ENCODE data around the gene TSEN34. TPM values are rescaled to one million over a fixed set of nuclear protein-coding genes. Genes with fewer than 3 reads are reported as not detected.
"Not testable (repeated sequence)": the region's sequence is repeated elsewhere in the genome, so short reads cannot be mapped to it uniquely, and the experiment has no call there.

The TSEN34 gene
- total RNA-seq, 1 experiment from 2014 or later, result 167 TPM

DNA sequence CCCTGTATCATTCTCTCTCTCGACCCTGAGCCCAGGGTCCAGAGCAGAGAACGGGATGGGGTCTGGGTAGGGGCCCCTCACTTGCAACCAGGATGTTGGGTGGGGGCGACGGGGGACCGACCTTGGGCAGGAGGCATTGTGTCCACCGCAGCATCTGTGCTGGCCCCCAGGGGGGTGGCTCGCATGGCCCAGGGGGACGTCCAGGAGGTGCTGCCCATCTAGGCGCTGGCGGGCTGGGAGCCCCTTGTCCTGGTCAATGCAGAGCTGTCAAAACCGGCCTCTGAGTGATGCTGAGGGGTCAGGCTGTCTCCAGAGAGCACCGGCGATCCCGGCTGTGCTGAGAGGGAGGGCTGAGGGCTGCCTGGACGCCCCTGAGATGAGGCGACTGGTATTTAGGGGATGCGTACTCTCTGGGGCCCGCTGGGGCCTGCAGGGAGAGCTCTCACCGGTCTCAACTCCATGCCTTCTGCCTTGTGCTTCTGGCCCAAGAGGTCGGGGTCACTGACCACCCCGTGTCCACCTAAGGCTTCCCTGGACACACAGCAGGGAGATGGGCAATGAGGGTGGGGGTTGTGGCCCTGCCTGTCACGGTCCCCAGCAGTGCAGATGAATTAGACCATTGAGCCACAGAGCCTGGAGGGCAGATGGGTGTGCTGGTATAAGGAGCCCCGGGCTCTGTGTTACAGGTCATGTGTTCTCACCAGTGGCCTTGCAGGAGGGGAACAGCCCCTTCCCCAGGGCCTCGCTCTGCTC lies 18.1 kb downstream of the TSEN34 start:
- no peak for DNase-seq (ENCODE audit: low spot score)

DNA sequence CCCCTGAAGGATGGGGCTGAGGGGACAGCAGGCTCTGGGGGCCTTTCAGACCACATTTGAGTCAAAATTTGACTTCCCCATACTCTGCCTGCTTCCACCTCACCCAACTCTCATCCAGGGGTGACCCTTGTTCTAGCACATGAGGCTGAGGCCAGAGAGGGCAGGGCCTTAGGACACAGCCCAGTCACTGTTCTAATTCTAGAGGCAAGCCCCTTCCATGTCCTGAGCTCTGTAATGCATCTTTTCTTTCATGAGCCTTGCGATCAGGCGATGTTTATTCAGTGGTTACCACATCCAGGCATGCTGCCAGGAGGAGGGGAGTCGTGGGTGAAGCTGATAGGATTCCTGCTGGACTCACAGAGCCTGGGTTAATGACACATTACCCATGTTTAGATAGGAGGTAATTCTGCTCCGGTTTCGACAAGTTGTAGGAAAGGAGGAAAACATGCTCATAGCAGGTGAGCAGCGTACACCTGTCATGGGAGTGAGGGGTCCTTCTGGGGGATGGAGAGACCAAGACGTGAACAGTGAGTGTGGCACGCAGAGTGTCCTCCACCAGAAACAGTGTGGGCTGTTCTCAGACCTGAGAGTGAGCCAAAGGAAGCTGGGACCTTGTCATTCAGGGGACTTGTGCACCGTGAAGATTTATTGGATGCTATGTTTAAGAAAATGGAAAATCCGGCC lies 18.8 kb downstream of the TSEN34 start:
- DNase-seq (ENCODE audit: low spot score), result peak; percentile 100

DNA sequence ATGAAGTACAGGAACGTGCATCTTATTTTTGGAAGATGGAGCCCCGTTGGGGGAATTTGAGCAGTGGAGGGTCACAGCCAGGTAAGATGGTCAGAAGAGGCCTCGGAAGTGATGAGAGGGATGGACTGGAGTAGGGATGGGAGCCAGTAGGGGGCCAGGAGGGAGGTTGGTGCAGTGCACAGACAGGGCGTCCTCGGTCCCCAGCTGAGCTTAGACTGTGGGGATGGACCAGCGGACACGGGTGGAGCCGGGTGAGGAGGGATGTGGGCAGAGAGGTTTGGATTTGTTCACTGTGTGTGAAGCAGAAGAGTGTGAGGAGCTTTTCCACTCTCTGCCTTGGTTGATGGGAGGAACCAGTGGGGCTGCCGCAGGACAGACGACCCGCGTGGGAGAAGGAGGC lies 20.1 kb downstream of the TSEN34 start:
- DNase-seq (ENCODE audit: low spot score), result no peak

DNA sequence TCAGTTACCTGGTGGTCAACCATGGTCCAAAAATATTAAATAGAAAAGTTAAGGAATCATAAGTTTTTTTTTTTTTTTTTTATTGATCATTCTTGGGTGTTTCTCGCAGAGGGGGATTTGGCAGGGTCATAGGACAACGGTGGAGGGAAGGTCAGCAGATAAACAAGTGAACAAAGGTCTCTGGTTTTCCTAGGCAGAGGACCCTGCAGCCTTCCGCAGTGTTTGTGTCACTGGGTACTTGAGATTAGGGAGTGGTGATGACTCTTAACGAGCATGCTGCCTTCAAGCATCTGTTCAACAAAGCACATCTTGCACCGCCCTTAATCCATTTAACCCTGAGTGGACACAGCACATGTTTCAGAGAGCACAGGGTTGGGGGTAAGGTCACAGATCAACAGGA lies 23.1 kb downstream of the TSEN34 start:
- DNase-seq (ENCODE audit: low spot score), result not testable (repeated sequence)

DNA sequence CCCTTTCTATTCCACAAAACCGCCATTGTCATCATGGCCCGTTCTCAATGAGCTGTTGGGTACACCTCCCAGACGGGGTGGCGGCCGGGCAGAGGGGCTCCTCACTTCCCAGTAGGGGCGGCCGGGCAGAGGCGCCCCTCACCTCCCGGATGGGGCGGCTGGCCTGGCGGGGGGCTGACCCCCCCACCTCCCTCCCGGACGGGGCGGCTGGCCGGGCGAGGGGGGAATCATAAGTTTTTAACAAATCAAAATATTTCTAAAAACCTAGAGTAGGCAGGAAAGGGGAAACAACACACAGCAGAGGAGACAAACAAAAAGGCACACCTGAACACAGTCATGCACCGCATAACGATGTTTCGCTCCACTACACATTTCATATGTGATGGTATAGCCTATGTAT lies 23.6 kb downstream of the TSEN34 start:
- DNase-seq (ENCODE audit: low spot score), result not testable (repeated sequence)

DNA sequence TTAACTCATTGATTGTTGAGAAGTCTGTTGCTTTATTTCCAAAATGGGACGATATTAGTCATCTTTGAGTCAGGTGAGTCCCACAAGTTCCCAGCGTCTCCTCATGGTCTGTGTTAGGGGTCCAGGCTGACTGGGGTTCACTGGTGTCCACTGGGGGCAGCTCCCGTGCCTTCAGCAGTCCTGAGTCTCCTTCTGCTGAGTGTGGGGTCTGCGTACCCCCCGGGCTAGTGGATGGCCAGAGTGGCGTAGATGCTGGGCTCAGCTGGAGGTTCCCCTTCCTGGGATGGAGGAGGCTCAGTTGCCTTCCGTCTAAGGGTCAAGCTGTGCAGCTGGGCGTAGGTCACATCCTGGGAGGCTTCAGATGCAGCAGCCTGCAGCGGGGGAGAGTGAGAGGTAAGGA lies 25.8 kb downstream of the TSEN34 start:
- DNase-seq (ENCODE audit: low spot score), result no peak

DNA sequence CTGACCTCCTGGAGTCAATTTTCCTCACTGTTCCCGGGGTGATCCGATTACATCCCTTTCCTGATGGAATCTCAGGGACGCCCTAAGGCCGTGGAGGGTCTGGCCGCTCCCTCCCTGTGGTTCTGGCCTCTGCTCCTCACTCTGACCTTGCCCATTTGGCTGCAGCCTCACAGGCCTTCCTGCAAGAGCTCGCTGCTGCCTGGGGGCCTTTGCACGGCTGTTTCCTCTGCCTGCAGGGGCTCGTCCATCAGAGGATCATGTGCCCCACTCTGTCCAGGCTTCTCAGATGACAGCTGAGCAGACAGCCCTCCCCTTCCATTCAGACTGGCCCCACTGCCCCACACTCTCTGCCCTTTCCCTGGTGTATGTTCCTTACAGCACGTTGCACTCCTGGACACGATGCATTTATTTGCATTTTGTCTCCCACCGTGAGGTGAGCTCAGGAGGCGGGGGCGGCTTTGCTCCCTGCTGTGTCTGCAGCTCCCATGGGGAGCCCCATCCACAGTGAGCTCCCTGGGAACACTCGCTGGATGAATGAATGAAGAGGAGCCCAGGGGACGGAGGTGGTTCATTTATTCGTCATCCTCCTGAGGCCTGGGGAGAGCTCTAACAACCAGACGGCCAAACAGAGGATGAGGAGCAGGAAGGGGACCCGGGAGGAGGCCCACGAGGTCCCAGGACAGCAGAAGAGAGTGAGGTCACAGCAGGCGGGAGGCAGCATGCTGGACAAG lies 26.6 kb downstream of the TSEN34 start:
- not testable (repeated sequence) for DNase-seq (ENCODE audit: low spot score)

DNA sequence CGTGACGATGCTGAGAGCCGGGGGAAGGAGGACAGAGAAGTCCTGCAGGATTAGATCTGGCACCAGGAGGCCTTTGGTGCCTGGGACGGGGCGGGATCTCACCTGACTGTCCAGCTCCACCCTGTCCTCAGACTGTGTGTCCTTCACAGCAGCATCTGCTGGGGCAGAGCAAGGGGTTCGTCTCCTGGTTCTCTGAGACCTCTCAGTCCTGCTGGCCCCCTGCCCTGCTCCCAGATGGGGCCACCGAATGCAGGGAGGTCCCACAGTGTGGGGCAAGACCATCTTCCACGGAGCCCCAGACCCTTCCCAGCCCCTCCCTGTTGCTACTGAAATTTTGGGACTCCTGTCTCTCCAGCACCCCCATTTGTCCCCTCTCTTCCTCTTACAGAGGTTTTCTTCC lies 27.2 kb downstream of the TSEN34 start:
- no peak for DNase-seq (ENCODE audit: low spot score)

DNA sequence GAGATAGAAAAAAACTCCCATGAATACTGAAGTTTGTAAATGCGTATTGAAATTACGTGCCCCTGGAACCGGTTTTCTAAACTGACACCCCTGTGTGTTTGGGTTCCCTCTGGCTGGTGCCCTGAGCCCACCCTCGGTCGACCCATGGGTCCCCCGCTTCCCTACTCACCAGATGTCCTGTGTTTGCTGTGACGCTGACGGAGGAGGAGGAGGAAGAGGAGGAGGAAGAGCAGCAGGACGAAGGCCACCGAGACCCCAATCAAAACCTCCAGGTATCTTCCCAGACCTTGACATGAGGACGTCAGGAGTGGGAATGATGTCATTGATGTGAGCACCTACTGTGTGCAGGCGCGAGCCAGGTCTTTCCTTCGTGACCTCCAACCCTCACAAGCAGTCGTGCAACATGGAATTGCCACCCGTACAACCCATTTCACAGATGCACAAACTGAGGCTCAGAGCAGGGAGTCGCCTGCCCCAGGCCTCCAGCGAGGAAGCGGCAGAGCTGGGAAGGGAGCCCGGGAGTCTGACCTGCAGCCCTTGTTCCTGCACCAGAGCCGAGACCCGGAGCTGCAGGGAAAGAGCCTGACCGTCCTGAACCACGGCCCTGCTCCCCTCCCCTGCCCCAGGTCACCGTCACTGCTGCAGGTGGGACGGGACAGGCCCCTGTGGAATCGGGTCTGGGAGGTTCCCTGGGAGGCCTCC lies 28.0 kb downstream of the TSEN34 start:
- no peak for DNase-seq (ENCODE audit: low spot score)

DNA sequence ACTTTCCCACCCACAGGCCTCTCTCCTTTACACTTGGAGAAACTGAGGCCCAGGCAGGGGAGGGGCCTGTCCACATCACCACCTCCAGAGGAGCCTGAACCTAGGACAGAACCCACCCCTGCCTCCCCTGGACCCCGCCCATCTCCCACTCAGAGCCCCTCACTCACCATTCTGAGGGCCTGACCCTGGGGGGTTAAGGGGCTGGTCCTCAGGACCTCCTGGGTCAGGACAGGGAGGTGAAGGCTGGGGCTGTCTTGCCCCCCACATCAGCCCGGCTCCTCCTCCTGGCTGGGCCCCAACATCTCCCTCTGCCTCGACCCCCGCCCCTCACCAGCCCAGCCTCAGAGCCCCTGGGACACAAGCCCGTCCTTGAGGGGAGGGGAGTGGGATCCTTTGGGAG lies 28.6 kb downstream of the TSEN34 start:
- not testable (repeated sequence) for DNase-seq (ENCODE audit: low spot score)

DNA sequence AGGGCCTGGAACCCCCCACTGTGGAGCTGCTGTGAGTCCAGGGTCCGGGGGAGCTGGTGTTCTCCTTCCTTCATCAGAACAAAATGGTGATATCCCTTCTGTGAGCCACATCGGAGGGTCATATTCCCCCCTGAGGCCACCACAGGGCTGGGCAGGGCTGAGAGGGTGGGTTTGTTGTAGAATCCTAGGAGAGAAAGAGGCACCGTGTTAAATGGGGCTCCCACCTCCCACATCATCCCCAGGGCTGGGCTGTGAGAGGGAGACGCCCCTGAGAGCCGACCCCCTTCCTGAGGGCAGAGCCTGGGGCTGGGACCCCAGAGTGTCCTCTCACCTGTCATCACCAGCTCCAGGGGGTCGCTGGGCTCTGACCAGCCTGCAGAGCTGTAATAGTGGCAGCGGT lies 30.8 kb downstream of the TSEN34 start:
- DNase-seq (ENCODE audit: low spot score), result not testable (repeated sequence)

DNA sequence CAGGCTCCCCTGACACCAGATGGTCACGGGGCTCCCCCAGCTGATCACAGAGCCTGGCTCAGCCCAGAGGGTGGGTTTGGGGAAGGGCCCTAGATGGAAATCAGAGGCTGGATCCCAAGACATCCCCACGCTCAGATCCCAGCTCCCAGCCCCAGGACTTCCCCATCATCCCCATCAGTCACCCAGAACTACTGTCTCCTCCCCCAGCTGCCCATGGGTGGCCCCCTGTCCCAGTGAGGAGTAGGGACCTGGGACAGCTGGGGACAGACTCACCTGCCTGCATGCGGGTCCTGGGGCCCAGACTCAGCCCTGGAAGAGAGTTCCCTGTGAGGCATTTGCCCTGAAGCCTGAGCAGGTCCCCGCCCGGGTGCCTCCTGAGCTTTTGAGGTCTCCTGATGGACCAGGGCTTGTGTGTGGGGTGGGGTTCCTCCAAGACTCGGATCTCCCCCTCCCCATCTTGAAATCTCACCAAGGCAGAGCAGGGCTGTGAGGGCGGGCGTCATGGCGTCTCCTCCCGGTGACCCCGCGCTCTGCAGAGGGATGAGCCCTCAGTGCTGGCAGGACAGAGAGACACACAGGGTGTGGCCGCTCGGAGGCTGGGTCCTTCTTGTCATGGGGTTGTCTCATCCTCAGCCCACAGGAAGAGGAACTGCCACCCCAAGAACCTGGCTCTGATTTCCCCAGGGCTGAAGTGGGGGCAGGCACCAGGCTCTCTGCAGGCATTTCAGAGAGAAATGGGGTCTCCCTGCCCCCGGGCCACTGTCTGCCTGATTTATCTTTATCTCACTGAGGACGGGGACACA lies 31.6 kb downstream of the TSEN34 start, which contains the start of gene LILRB3:
Gene LILRB3 (minus strand): TSS at position 534 of the 803 bp plus-strand sequence. CDS start 31 bp downstream, at position 503.
- not testable (repeated sequence) for DNase-seq (ENCODE audit: low spot score)

DNA sequence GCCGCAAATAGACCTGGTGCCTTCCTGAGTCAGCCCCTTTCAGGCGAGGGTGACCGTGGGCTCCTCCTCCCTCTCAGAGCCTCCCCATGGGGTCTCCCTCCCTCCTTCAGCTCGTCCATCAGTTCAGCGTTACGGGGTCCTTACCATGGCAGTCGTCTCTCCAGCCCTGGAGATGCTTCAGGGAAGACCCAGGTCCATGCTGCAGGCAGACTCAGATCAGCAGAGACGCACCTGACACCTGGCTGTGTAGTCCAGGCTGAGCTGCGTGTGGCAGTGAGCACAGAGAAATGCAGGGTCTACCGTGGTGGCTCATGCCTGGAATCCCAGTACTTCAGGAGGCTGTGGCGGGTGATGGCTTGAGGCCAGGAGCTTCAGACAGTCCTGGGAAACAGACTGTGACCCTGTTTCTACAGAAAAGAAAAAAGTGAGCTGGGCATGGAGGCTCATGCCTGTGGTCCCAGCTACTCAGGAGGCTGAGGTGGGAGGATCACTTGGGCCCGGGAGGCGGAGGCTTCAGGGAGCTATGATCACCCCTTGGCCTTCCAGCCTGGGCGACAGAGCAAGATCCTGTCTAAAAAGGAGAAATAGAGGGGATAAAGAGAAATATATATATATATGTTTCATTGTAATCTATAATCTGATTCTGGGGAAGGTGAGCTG lies 32.3 kb downstream of the TSEN34 start:
- not testable (repeated sequence) for DNase-seq (ENCODE audit: low spot score)

DNA sequence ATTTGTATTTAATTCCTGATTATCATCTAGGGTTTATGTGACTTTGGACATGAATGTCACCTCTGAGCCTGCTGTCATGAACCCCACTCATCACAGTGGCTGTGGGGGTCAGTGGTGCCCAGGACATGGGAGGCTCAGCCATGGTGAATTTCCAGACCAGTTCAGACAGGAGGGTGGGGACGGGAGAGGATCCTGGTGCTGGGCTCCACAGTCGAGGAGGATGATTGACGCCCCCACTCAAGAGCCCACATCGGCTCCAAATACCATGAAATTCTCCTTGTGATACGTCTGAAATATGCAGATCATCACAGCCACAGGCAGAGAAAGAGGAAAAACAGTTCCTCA lies 32.8 kb downstream of the TSEN34 start:
- DNase-seq (ENCODE audit: low spot score), result not testable (repeated sequence)

DNA sequence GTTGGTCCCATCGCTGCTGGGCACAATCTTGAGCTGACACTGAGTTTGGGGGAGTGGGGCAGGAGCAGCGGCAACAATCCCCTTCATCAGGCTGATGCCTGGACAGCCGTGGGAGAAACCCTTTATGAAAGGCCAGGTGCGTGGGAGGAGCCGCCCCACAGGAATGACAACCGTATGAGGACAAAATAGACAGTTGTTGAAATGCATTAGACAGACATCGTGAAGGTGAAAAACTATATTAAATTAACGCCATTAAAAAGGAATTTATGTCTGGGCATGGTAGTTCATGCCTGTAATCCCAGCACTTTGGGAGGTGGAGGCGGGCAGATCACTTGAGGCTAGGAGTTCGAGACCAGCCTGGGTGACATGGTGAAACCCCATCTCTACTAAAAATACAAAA lies 33.5 kb downstream of the TSEN34 start:
- DNase-seq (ENCODE audit: low spot score), result not testable (repeated sequence)

DNA sequence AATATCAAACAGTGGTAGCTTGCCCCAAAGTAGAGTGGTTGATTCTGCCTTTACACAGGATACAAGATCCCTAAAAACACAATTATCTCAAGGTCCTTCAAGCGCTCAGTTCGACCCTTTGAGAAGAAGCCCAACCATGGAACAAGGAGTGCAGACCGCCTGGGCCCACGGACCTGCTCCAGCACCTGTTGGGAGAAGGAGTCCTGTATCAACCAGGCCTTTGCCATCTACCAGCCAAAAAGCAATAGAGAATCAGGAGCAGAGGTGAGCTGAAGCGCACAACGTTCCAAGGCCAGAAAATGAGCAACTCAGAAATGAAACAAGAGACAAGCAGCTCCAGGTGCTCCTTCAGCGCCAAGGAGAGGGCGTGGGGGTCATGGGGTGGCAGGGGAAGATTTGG lies 38.0 kb downstream of the TSEN34 start:
- no peak for DNase-seq (ENCODE audit: low spot score)

DNA sequence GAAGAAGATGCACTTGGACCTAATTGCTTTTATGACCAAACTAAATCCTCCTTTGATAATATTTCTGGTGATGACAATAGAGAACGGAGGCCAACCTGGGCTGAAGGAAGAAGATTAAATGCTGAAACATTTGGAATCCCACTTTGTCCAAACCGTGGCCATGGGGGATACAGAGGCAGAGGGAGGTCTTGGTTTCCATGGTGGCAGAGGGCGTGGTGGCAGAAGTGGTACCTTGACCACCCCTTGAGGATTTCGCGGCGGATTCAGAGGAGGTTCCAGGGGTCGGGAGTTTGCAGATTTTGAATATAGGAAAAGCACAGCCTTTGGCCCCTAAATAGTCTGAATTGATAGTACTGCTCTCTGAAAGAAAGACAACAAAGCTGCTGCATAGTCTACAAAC lies 38.9 kb downstream of the TSEN34 start:
- DNase-seq (ENCODE audit: low spot score), result no peak

DNA sequence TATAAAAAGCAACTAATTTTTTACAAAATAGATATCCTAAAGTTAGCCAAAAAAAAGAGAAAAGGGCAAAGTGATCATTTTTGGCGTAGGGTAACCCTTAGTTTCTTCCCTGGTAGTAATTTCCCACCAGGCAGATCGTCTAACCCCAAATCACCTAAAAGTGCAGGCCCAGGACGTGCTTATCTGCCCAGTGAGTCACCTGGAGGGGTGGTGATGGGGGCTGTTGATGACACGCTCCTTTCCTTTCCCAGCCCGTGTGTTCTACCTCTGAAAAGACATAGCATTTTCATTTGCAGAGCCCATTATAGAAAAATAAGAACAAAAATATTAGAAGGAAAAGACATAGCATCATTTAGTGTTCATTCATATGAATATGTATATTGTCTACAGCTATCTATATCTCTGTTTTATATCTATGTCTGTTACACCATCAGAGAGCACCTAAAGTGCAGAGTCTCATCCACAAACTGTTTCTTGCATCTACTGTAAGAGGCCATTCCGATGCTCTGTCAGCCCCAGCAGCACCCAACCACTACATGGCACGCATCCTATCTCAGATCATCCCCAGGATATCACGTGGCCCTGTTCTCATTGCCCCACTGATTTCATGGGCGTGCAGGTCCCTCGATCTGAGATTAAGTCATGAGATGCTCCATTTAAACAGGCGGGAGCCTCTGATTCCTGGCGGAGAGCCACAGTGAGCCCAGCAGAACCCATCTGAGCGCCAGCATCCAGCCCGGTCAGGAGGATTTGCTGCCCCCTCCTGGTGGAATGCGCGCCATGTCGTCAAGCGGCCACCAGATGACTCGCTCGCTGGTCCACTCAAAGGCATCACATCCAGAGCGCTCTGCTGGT lies 40.2 kb downstream of the TSEN34 start:
- DNase-seq (ENCODE audit: low spot score), result peak; percentile 90

DNA sequence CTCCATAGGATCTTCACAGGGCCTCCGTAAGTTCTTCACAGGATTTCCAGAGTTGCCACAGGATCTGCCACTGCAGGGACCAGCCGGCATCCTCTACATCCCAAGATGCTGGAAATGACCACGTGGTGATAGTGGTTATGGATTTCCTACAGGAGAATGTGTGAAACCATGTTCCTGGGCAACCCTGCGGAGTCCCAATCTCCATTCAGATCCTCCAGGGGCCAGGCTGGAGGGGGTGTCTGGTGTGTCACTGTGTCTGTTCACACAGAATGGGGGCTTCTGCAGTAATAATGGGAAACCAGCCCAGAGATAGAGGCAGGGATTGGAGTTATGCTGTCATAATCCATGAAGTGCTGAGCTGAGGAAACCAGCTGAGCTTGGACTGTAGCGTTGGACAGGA lies 42.8 kb downstream of the TSEN34 start:
- DNase-seq (ENCODE audit: low spot score), result no peak

Data from H4 (cell line).